Activated T-helper 1 cell treated with anti-CD3 and anti-CD28 coated beads, Interleukin-2, amount 50 U/mL, for 16 hours (primary cell): Measurements from ENCODE around the gene LEPR.
"Not testable (repeated sequence)": the region's sequence is repeated elsewhere in the genome, so short reads cannot be mapped to it uniquely, and the experiment has no call there.

Experiments
- DNase-seq, 2 donors: peaks; one replicate each; pipeline ENCODE4 v3.0.0-alpha.2; 2020; ENCODE audit warnings: low read depth in 1 of 2, low spot score in 1 of 2

LEPR gene

DNA sequence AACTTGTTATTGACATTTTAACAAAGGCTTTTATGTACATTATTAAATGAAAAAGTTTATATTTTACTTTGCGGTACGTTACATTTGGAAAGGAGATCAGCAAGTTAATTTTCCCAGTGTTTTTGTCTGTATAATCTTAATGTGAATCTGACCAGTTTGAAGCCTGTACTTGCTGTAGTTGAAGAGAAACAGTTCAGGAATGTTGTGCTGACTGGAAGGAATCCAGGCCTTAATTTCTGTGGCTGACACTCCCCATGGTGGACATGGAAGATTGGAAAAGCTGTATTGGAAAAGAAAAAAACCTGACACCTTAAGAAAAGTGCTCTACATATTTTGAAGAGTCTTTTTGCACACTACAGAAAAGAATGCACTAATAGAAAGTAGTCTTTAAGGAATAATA lies 15.5 kb downstream of the LEPR start:
- no peak for DNase-seq

DNA sequence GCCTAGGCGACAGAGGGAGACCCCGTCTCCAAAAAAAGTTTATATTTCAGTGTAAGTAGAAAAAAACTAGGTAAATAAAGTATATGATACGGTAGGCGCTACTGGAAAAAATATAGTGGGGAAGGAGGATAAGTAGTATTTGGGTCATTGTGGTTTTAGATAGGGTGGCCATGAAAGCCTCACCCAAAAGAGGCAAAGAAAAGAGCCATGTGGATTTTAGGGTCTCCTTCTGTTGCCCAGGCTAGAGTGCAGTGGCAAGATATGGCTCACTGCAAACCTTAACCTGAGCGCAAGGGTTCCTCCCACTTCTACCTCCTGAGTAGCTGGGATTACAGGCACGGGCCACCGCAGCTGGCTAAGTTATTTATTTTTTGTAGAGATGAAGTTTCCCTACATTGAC lies 17.1 kb downstream of the LEPR start:
- DNase-seq = no peak

- no peak for DNase-seq
These were observed 19.9 kb downstream of the LEPR start for GRCh38 chr1:65440322-65440900.

- no peak for DNase-seq
These were observed 20.4 kb downstream of the LEPR start for GRCh38 chr1:65440915-65441314.

DNA sequence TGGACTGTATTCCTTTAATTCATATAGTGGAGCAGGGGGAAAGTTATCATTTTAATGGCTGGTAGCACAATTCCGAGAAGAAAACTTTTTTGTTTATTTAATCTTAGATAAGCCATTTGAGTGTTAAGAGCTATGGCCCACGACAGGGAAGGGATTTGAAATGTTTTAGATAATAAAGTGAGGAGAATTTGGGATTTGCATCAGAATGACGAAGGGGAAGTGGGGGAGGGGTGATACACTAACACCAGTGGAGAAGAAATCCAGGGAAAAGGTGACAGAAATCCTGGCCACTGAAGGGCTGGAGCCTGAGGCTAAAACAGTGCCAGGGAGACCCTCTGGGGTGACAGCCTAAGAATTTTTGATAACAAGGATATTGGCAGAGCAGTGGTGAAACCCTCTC lies 21.0 kb downstream of the LEPR start:
- no peak for DNase-seq

- DNase-seq = no peak
These were observed 22.0 kb downstream of the LEPR start for GRCh38 chr1:65442442-65442841.

GRCh38 chr1:65443647-65444046 lies 23.2 kb downstream of the LEPR start:
- DNase-seq = no peak

GRCh38 chr1:65444128-65444640 lies 23.7 kb downstream of the LEPR start:
- DNase-seq = no peak

DNA sequence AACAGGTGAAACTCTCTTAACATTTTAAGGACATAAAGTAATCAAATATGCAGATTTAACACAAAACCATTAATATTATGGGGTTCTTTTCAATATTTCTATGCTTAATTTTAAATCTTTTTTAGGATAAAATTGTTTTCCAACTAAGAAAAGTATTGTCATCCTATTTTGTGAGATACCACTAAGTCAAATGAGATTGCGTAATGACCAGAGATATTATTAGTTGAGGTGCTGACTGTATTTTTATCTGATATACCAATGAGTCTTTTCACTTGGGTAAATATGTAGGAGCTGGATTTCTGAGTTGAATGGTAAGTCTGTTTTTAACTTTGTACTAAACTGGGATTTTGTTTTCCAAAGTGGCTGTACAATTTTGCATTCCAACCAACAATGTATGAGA lies 25.4 kb downstream of the LEPR start:
- DNase-seq = no peak

DNA sequence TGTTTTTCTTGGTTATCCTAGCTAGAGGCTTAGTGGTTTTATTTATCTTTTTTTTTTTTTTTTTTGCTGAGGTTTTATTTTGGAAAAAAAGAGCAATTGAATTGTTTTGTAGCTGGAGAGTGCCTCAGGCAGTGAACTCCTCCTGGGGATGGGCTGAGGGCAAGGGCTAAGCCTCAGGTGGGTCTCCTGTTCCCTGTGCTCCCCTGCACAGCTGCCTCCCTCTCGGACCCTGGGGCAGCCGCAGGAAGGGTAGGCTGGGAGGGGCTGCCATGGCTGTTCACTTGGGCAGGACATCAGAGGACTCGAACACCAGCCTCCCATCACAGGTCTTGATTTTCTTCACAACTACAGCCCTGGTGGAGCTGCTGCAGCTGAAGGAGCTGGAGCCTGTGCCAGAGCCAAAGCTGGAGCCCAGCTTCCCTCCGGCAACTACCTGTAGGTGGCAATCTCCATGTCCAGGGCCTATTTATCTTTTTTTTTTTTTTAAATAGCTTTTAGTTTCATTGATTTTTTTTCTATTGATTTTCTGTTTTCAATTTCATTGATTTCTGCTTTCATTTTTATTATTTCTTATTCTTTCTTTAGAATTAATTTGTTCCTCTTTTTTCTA lies 28.9 kb downstream of the LEPR start:
- no peak for DNase-seq

GRCh38 chr1:65455678-65456077 lies 35.2 kb downstream of the LEPR start:
- DNase-seq = not testable (repeated sequence)

DNA sequence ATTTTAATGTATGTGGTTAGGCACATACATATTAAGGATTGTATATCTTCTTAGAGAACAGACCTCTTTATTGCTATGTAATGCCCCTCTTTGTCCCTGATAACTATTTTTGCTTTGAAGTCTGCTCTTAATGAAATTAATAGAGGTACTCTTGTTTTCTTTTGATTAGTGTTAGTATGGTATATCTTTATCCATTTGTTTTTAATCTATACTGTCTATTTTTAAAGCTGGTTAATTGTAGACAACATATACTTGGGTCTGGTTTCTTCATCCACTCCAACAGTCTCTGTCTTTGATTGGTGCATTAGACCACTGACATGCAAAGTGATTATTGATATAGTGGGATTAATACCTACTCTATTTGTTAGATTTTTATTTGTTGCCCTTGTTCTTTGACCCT lies 36.0 kb downstream of the LEPR start:
- DNase-seq = no peak

GRCh38 chr1:65457868-65458267 lies 37.4 kb downstream of the LEPR start:
- DNase-seq = no peak

DNA sequence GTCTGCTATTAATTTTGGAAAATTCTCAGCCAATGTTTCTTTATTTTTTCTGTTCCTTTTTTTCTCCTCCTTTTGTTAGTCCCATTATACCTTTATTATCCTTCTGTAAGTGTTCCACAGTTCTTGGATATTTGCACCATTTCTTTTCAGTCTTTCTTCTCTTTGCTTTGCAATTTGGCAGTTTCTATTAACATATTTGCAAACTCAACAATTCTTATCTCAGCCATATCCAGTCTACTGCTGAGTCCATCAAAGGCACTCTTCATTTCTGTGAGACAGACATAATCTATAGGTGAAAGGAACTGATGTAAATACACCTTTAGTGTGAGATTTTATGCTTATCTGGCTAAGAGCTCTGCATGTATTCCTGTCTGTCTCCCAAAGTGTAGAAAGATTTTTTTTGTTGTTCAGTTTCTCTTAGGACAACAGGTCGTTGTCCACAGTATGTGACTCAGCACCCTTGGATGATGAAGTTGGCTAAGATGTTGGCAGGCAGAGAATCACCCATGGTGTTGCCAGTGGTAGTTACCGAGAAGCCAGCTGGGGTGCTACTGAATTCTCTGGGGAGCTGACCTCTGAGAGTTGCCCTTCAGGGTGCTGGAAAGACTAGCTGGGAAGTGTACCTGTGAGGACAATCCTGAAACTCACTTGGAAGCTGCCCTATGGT lies 38.4 kb downstream of the LEPR start:
- no peak for DNase-seq

- DNase-seq = no peak
These were observed 38.9 kb downstream of the LEPR start for GRCh38 chr1:65459397-65459768.

DNA sequence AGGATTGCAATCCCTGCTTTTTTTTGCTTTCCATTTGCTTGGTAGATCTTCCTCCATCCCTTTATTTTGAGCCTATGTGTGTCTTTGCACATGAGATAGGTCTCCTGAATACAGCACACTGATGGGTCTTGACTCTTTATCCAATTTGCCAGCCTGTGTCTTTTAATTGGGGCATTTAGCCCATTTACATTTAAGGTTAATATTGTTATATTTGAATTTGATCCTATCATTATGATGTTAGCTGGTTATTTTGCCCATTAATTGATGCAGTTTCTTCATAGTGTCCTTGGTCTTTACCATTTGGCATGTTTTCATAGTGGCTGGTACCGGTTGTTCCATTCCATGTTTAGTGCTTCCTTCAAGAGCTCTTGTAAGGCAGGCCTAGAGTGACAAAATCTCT lies 45.4 kb downstream of the LEPR start:
- DNase-seq = not testable (repeated sequence)

- DNase-seq = no peak
These were observed 47.1 kb downstream of the LEPR start for GRCh38 chr1:65467536-65467935.

DNA sequence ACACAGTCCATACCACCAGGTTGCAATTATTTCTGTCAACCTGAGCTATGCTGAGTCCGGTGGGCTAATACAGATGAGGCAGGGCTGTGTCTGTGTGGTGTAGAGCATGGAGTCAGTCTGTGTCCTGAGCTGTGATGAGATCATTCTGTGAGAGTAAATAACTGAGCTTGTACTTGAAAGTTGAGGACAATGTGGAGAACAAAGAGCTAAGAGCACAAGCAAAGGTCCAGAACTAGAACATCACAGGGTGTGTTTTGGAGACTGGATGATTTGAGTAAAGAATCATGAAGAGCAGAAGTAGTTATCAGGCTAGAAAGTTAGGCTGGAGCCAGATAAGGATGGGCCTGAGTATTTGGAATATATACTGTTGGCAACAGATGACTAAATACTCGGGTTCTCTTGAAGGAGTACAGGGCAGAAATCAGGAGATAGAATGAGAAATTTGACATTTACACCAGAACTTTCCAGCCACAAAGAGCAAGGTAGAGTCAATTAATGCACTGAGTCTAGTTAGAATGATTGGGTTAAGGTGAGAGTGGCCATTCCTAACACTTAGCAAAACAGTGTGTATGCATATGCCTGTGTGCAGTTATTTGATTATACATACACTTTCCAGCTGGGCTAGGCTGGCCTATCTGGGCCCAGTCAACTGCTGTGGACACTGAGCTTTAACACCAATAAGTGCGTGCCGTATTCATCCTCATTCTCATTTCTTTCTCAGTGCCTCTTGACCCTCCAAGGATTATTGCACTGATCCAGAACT lies 48.8 kb downstream of the LEPR start:
- DNase-seq = no peak

DNA sequence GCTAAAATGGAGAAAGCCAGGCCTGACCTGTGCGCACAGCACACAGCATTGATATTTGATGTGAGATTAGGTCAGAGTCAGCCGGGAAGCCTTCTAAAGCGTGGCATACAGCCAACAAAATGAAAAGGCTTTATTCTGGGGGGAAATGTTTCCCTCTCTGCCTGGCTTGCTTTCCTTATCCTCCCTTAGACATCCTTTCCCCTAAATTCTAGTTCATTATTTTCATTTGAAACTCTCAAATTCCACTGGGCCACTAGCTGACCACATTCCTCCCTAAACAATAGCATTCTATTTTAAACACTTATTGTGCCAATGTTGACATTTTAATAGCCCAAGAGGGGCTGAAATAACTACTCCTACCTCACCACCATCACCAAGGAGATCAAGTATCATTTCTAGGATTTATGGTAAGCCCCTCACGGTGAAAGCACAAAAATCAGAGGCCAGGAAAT lies 49.4 kb downstream of the LEPR start:
- no peak for DNase-seq
